ENCODE data around the gene PKMYT1. TPM values are rescaled to one million over a fixed set of nuclear protein-coding genes. Genes with fewer than 3 reads are reported as not detected.

The PKMYT1 gene
- total and polyA plus RNA-seq, 5 donors from 2014 or later: 1.5 to 7.2 (median 3.1) TPM

DNA sequence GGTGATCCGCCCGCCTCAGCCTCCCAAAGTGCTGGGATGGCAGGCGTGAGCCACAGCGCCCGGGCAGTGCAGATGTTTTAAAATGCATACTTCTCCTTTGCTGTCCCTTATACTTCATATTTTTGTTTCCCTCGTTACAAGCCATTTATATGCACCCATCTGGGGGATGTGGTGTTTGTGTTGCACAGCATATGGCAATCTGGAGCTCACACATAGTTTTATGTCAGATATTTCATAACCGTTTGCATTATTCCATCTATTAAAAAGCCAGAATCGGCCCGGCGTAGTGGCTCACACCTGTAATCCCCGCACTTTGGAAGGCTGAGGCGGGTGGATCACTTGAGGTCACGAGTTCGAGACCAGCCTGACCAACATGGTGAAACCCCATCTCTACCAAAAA lies 56.8 kb downstream of the PKMYT1 start:
- H3K4me1 ChIP-seq (ENCODE audit: control insufficient read depth, insufficient read depth, low read length, poor library complexity, severe bottlenecking): peaks cover 14% of the 10 kb centered on the region

More for the DNA sequence above, 56.8 kb downstream of the PKMYT1 start:
- H3K4me3 ChIP-seq (ENCODE audit: low read depth, low read length): no peak overlapping the region
- peaks cover 17% of the 10 kb centered on the region for H3K36me3 Mint-ChIP-seq
- no peaks in the 10 kb centered on the region for H3K27me3 Mint-ChIP-seq
- no peak overlapping the region for H3K27ac ChIP-seq (ENCODE audit: insufficient read depth, low read length, poor library complexity, severe bottlenecking)
- peaks cover 8% of the 10 kb centered on the region for H3K36me3 ChIP-seq (ENCODE audit: control insufficient read depth, insufficient read depth, low read length)
- H3K4me1 Mint-ChIP-seq: peaks cover 9 to 22% (median 19%) of the 10 kb centered on the region in 4 donors
- peak overlapping the region in 1 of 4 donors; percentile 61 for H3K4me3 Mint-ChIP-seq
- H3K9me3 Mint-ChIP-seq: no peaks in the 10 kb centered on the region
- DNase-seq (no peak), ATAC-seq (ENCODE audit: low read depth in 2 of 2) (no peak)
- no peaks in the 10 kb centered on the region for H3K9me3 ChIP-seq (ENCODE audit: control insufficient read depth in 2 of 2, low read length in 2 of 2)
- H3K27me3 ChIP-seq (ENCODE audit: control insufficient read depth, insufficient read depth, low read length): no peaks in the 10 kb centered on the region
- H3K27ac Mint-ChIP-seq: no peak overlapping the region

Other genes with a start within 250 kb of the PKMYT1 start
- 1,344 TPM for gene SRRM2, start 227.8 kb downstream of the PKMYT1 start, total RNA-seq
- 10 to 100 TPM; 29.8 to 40.2 (median 36.4) TPM for gene SRRM2, start 227.8 kb downstream of the PKMYT1 start, polyA plus RNA-seq
- gene ELOB, start 203.2 kb downstream of the PKMYT1 start, total RNA-seq: 96.5 TPM
- gene ELOB, start 203.2 kb downstream of the PKMYT1 start, polyA plus RNA-seq: 100 to 1,000 TPM; 250 to 359 (median 297) TPM
- gene PRSS33, start 192.9 kb downstream of the PKMYT1 start, total RNA-seq: not detected
- gene PRSS33, start 192.9 kb downstream of the PKMYT1 start, polyA plus RNA-seq: not detected
- gene PRSS41, start 182.0 kb downstream of the PKMYT1 start, total RNA-seq: not detected
- not detected for gene PRSS41, start 182.0 kb downstream of the PKMYT1 start, polyA plus RNA-seq
- gene PRSS21, start 163.2 kb downstream of the PKMYT1 start, total RNA-seq: not detected
- gene PRSS21, start 163.2 kb downstream of the PKMYT1 start, polyA plus RNA-seq: 1 to 10 TPM in 3 of 4 donors, under 1 TPM in 1; 0.43 to 8.4 (median 4.1) TPM
- gene ZG16B, start 150.1 kb downstream of the PKMYT1 start, total RNA-seq: not detected
- gene ZG16B, start 150.1 kb downstream of the PKMYT1 start, polyA plus RNA-seq: 1 to 10 TPM in 2 of 4 donors, under 1 TPM in 2; 0.60 to 2.4 (median 1.4) TPM
- gene PRSS22, start 122.3 kb downstream of the PKMYT1 start, total RNA-seq: not detected
- gene PRSS22, start 122.3 kb downstream of the PKMYT1 start, polyA plus RNA-seq: not detected
- 12.8 TPM for gene FLYWCH2, start 97.2 kb downstream of the PKMYT1 start, total RNA-seq
- gene FLYWCH2, start 97.2 kb downstream of the PKMYT1 start, polyA plus RNA-seq: 10 to 100 TPM; 14.8 to 27.1 (median 18.3) TPM
- 74.8 TPM for gene FLYWCH1, start 68.5 kb downstream of the PKMYT1 start, total RNA-seq
- 10 to 100 TPM in 3 of 4 donors, 1 to 10 TPM in 1; 6.6 to 13.7 (median 12.7) TPM for gene FLYWCH1, start 68.5 kb downstream of the PKMYT1 start, polyA plus RNA-seq
- not detected for gene KREMEN2, start 16.2 kb downstream of the PKMYT1 start, total RNA-seq
- not detected for gene KREMEN2, start 16.2 kb downstream of the PKMYT1 start, polyA plus RNA-seq
- 5.6 TPM for gene PAQR4, start 11.1 kb downstream of the PKMYT1 start, total RNA-seq
- 1 to 10 TPM; 2.2 to 8.0 (median 4.4) TPM for gene PAQR4, start 11.1 kb downstream of the PKMYT1 start, polyA plus RNA-seq
- not detected for gene CLDN9, start 32.5 kb upstream of the PKMYT1 start, total RNA-seq
- not detected for gene CLDN9, start 32.5 kb upstream of the PKMYT1 start, polyA plus RNA-seq
- gene CLDN6, start 37.7 kb upstream of the PKMYT1 start, total RNA-seq: not detected
- gene CLDN6, start 37.7 kb upstream of the PKMYT1 start, polyA plus RNA-seq: not detected
- 0.94 TPM for gene TNFRSF12A, start 39.9 kb upstream of the PKMYT1 start, total RNA-seq
- 1 to 10 TPM in 1 of 4 donors, under 1 TPM in 2, not detected in 1; 0.69 to 1.2 (median 0.78) TPM for gene TNFRSF12A, start 39.9 kb upstream of the PKMYT1 start, polyA plus RNA-seq
- 12.9 TPM for gene HCFC1R1, start 43.5 kb upstream of the PKMYT1 start, total RNA-seq
- 10 to 100 TPM; 18.0 to 20.7 (median 19.0) TPM for gene HCFC1R1, start 43.5 kb upstream of the PKMYT1 start, polyA plus RNA-seq
- gene THOC6, start 43.6 kb upstream of the PKMYT1 start, total RNA-seq: 16.2 TPM
- 10 to 100 TPM; 37.1 to 49.2 (median 41.0) TPM for gene THOC6, start 43.6 kb upstream of the PKMYT1 start, polyA plus RNA-seq
- not detected for gene BICDL2, start 56.5 kb upstream of the PKMYT1 start, total RNA-seq
- not detected for gene BICDL2, start 56.5 kb upstream of the PKMYT1 start, polyA plus RNA-seq
- gene MMP25, start 66.1 kb upstream of the PKMYT1 start, total RNA-seq: 1.6 TPM
- 1 to 10 TPM in 1 of 4 donors, under 1 TPM in 2, not detected in 1; 0.16 to 1.0 (median 0.29) TPM for gene MMP25, start 66.1 kb upstream of the PKMYT1 start, polyA plus RNA-seq
- gene IL32, start 85.2 kb upstream of the PKMYT1 start, total RNA-seq: 1,611 TPM
- 1,000 to 10,000 TPM; 3,219 to 6,021 (median 4,004) TPM for gene IL32, start 85.2 kb upstream of the PKMYT1 start, polyA plus RNA-seq
- gene ZSCAN10, start 118.8 kb upstream of the PKMYT1 start, total RNA-seq: 0.81 TPM
- gene ZSCAN10, start 118.8 kb upstream of the PKMYT1 start, polyA plus RNA-seq: not detected
- gene ZNF205, start 132.1 kb upstream of the PKMYT1 start, total RNA-seq: not detected
- gene ZNF205, start 132.1 kb upstream of the PKMYT1 start, polyA plus RNA-seq: not detected
- gene ZNF213, start 154.6 kb upstream of the PKMYT1 start, total RNA-seq: 3.8 TPM
- gene ZNF213, start 154.6 kb upstream of the PKMYT1 start, polyA plus RNA-seq: 1 to 10 TPM; 1.9 to 2.3 (median 2.1) TPM
- not detected for gene OR1F1, start 207.8 kb upstream of the PKMYT1 start, total RNA-seq
- gene OR1F1, start 207.8 kb upstream of the PKMYT1 start, polyA plus RNA-seq: under 1 TPM in 3 of 4 donors, not detected in 1; 0.20 to 0.70 (median 0.61) TPM